VCaP (cell line): ENCODE data around the gene TMEM208.

Experiments
- H3K27ac ChIP-seq: fragments of 450-650 bp; 2 replicates; pipeline ENCODE4 v1.5.1; 2017
- TF ChIP-seq, protein P1 (sequence below): fragments of 450-650 bp; conservative IDR thresholded peaks from 2 replicates; pipeline ENCODE4 v1.5.1; 2017; ENCODE audit warnings: mild to moderate bottlenecking, moderate library complexity

Gene TMEM208

DNA sequence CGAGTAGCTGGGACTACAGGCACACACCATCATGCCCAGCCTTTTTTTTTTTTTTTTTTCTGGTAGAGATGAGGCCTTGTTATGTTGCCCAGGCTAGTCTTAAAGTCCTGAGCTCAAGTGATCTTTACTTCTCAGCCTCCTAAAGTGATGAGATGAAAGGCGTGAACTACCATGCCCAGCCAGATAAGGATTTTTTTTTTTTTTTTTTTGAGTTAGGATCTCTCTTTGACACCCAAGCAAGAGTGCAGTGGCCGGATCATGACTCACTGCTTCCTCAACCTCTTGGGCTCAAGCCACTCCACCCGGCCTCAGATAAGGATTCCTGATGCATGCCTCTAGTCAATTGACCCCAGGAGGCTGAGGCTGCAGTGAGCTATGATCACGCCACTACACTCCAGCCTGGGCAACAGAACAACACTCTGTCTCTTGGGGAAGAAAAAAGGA, 41.2 kb downstream of the TMEM208 start:
- TF ChIP-seq, protein P1, sequence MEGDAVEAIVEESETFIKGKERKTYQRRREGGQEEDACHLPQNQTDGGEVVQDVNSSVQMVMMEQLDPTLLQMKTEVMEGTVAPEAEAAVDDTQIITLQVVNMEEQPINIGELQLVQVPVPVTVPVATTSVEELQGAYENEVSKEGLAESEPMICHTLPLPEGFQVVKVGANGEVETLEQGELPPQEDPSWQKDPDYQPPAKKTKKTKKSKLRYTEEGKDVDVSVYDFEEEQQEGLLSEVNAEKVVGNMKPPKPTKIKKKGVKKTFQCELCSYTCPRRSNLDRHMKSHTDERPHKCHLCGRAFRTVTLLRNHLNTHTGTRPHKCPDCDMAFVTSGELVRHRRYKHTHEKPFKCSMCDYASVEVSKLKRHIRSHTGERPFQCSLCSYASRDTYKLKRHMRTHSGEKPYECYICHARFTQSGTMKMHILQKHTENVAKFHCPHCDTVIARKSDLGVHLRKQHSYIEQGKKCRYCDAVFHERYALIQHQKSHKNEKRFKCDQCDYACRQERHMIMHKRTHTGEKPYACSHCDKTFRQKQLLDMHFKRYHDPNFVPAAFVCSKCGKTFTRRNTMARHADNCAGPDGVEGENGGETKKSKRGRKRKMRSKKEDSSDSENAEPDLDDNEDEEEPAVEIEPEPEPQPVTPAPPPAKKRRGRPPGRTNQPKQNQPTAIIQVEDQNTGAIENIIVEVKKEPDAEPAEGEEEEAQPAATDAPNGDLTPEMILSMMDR = no peak
- no peak overlapping the region for H3K27ac ChIP-seq

DNA sequence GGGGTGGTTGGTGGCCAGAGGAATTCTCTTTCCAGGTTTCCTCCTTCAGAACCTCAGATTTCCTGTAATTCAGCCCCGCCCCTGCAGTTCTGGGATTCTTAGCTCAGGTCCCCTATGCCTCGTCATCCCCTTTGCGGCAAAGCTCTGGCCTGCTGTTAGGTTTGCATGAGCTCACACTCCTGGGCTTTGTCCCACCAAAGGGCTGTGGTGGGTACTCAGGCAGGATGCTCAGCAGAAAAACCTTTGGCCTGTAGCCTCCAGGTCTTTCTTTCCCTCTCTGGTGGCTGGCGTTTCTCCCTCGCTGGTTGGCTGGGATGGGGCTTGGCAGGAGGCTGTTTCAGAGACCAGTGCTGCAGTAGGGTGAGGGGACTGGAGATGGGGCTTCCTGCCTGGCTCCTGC, 42.8 kb downstream of the TMEM208 start:
- TF ChIP-seq, protein P1 = no peak
- H3K27ac ChIP-seq = no peak overlapping the region

DNA sequence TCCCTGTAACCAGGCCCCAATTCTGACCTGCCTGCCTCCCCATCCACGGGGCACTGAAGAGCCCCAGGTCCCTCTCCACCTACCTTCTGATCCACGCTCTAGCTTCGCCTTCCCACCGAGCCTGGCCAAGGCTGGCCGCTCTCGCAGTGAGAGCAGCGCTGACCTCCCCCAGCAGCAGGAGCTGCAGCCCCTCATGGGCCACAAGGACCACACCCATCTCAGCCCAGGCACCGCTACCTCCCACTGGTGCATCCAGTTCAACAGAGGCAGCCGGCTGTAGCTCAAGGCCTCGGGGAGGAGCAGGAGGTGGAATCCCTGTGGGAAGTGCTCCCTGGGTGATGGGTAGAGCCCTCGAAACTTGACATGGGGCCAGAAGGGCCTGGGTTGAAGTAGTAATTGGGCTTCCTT, 44.0 kb downstream of the TMEM208 start:
- TF ChIP-seq, protein P1 = no peak
- H3K27ac ChIP-seq = no peak overlapping the region

DNA sequence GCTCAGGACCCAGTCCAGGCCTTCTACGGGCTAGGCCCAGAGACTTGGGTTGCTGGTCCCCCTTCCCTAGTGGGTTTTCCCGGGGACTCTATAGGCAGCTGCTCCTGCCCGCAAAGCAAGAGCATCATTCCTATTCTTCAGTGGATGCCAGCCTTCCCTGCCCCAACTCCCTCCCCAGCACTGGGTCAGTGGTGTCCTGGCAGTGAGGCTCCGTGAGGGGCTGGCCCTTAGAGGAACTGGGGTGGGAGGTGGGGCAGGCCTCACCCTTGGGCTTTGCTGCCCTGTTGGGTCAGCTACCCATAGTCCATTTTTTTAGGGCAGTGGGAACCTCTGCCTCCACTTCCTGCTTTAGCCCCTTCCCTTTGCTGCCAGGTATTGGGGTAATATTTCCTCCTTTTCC, 44.5 kb downstream of the TMEM208 start:
- TF ChIP-seq, protein P1 = no peak
- no peak overlapping the region for H3K27ac ChIP-seq

DNA sequence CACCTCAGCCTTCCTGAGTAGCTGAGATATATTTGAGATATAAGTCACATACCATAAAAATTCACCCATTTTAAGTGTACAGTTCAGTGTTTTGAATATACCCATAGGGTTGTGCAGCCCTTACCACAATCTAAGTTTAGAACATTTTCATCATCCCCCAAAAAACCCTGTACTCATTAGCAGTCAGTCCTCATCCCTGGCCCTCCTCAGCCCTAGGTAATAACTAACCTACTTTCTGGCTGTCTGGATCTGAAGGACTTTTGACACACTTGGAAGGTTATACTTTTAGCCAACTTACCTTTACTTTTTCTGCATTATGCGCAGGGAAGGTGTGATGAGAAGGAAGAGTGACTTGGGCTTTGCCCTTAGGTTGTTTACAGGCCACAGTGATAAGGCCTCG, 48.4 kb downstream of the TMEM208 start:
- TF ChIP-seq, protein P1 = no peak
- no peak overlapping the region for H3K27ac ChIP-seq

DNA sequence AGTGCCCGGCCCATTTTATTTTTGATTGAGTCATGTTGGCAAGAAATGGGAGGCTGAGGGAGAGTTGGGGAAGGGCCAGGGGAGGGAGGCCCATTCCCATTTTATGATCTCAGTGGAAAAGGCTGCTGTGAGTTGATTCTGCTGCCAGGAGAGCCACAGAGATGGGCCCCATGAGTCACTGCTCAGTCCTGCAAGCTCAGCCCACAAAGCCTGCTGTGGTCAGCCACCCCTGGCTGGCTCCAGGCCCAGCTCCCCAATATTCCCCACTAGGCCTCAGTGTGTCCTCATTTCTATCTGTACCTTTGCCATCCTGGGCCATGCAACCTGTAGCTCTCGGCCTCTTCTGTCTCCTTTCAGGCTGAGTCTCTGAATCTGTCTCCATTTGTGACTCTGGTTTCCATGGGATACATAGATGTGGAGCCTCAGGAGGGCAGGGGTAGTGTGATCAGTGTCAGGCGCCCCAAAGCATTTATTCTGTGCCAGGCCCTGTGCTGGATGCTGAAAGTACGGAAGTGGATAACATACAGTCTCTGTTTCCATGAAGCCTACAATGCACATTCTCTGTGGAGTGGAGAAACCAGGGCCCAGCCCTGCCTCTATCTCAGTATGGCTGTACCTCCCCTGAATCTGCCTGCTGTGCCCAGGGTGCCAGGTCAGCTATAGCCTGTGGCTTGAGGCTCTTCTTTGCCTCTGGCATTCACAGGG, 50.5 kb downstream of the TMEM208 start:
- TF ChIP-seq, protein P1 = no peak
- H3K27ac ChIP-seq = no peak overlapping the region; the same call in 1 of the 2 replicates

DNA sequence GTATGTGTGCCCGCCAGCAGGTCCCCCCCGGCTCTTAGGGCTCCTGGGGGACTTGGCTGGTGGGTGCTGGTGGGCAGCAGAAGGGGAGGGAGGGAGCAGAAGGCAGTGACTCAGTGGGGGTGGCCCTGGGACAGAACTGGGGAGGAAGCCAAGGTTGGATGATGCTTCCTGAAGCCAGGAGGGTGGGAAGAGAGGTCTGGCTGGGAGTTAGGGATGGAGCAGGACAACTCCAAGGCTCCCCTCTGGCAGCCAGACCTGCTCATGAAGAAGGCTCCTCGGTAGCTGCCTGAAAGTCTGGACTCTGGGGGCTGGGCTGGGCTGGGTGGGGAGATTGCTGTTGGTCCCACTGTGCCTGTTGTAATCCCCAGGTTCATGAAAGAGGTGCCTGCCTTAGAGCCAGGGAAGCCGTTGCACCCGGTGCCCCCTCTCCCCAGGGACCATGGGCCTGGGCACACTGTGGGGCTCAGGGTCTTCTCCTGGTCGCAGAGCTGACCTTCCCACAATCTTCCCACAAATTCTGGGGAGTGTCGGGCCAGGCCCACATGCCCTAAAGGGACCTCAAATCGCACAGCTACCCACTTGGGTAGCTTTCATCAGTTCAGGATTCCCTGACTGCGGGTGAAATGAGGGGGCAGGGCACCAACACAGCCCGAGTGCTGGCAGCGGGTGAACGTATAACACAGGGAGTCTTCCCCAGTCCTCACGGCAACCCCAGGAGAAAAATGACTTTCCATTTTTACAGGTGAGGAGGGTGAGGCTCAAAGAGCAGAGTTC, 51.3 kb downstream of the TMEM208 start:
- TF ChIP-seq, protein P1 = no peak
- H3K27ac ChIP-seq = peak overlapping the region; percentile 71; the same call in 1 of the 2 replicates
